ENCODE results near the gene SIAH2.

- TF ChIP-seq CTCF (IDR thresholded peaks at IDR 0.05; ENCODE audit: low read length) = no peak
- no peak for TF ChIP-seq EZH2 (IDR thresholded peaks at IDR 0.05; ENCODE audit: borderline replicate concordance, low read length)
Measured at GRCh38 chr3:150745832-150746231, 17.1 kb downstream of the SIAH2 start.
